Omental fat pad (tissue), 4 donors: ENCODE results near the gene COA1. TPM values are rescaled to one million over a fixed set of nuclear protein-coding genes. Genes with fewer than 3 reads are reported as not detected.

Experiments used
- ATAC-seq: fragments of 150-250 bp; one replicate; pipeline ENCODE4 v1.9.1; 2016; ENCODE audit warnings: mild to moderate bottlenecking, moderate library complexity; ENCODE audit not compliant: low FRiP score
- DNase-seq: peaks from one replicate; pipeline ENCODE4 v3.0.0-alpha.2; 2019; ENCODE audit warnings: low spot score
- total RNA-seq, 4 donors: library from RNA; depleted of rRNA; stranded (reverse); fragments of >200 nt; gene quantifications; one replicate each; pipeline ENCODE4 v1.1.0, GENCODE V29; 2016
- TF ChIP-seq, protein P1 (sequence below), 3 donors: fragments of 450-650 bp; IDR thresholded peaks; one replicate each; pipeline ENCODE4 v1.5.1; 2016 to 2017; ENCODE audit warnings: antibody characterized with exemption in 3 of 3, mild to moderate bottlenecking in 3 of 3, moderate library complexity in 2 of 3

COA1 gene
- total RNA-seq, 4 donors from 2014 or later = 34.5 to 57.4 (median 44.3) TPM

DNA sequence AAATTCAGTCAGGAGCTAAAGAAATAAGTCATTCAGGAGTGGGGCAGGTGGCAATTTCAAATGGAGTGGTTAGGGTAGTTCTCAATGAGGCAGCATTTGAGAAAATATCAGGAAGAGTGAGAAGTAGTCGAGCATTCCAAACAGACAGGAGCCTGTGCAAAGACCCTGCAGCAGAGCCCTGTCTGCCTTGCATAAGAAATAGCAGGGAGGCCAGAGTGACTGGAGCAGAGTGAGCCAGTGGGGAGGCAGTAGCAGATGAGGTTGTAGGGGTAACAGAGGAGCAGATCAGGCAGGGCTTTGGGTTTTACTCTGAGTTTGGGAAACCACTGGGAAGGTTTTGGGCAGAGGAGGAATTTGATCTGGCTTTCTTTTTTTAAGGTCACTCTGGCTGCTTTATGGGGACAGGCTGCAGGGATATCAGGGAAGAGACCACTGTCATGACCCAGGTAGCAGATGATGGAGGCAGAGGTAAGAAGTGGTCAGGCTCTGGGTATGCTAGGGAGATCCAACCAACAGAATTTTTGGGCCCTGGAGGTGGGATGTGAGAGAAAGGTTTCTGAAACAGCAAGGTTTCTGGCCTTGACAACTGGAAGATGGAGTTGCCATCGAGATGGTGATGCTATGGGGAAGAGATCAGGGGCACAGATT, 27.9 kb upstream of the COA1 start:
- no peak for ATAC-seq
- TF ChIP-seq, protein P1, sequence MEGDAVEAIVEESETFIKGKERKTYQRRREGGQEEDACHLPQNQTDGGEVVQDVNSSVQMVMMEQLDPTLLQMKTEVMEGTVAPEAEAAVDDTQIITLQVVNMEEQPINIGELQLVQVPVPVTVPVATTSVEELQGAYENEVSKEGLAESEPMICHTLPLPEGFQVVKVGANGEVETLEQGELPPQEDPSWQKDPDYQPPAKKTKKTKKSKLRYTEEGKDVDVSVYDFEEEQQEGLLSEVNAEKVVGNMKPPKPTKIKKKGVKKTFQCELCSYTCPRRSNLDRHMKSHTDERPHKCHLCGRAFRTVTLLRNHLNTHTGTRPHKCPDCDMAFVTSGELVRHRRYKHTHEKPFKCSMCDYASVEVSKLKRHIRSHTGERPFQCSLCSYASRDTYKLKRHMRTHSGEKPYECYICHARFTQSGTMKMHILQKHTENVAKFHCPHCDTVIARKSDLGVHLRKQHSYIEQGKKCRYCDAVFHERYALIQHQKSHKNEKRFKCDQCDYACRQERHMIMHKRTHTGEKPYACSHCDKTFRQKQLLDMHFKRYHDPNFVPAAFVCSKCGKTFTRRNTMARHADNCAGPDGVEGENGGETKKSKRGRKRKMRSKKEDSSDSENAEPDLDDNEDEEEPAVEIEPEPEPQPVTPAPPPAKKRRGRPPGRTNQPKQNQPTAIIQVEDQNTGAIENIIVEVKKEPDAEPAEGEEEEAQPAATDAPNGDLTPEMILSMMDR (IDR thresholded peaks at IDR 0.05) = no peak
- DNase-seq = no peak

DNA sequence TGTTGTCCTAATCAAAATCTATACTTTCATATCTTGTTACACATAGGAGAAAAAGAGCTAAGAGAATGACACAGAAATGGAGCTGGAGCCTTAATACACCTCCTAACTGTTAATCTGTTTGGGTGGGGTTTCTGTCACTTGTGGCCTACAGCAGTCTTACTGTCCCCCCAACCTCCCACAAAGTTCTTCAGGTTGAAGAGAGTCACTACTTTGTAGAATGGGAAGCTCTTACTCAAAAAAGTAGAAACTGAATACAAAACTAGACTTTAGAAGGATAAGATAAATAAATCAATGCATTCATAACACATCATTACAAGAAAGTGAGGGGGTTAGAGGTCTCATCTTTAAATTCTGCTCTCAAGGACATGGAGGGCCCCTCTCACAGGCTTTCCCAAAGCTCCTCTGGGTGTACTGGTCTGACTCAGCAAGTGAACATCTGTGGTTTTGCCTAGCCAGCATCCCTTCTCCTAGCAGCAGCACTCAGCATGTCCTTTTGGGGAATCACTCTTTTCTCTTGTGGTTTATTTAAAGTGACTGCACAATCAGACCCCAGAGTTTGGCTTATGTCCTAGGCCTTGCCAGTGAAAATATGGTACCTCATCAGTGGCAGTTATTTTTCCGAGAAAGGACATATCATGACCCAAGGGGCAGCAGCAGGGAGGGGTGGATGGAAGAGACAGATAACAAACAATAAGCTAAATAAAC, 27.2 kb upstream of the COA1 start:
- DNase-seq = no peak
- TF ChIP-seq, protein P1 (IDR thresholded peaks at IDR 0.05) = no peak
- no peak for ATAC-seq

DNA sequence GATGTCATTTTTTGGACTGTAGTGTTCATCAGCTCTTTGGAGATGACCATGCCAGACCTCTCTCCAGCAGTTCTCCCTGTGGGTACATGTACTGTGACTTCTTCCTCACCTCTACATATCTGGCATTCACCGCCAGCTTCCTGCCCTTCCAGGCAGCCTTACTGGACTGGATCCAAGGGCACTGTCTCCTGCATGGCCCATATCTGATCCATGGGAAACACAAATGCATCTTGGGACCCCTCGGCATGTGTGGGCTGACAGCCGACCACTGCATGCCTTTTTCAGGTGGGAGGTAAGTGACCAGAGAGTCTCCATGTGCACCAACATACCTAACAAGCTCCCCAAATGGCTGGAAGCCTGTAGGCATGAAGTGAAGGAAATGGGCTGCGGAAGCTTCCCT, 25.3 kb upstream of the COA1 start:
- no peak for DNase-seq
- ATAC-seq = no peak
- TF ChIP-seq, protein P1 (IDR thresholded peaks at IDR 0.05) = no peak

DNA sequence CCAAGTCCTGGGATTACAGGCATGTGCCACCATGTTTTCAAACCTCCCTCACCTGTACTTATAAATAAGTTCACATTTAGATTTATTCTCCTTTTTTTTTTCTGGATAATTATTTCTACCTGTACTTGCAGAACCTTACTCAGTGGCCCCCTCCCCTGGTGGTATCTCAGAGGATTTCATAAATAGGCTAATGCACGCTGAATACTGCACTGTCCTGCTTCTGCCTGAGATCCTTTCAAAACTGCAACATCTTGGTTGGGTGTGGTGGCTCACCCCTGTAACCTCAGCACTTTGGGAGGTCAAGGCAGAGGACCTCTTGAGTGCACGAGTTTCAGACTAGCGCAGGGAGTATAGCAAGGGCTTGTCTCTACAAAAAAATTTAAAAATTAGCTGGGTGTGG, 24.5 kb upstream of the COA1 start:
- DNase-seq (no peak), ATAC-seq (no peak)
- TF ChIP-seq, protein P1 (IDR thresholded peaks at IDR 0.05) = no peak

DNA sequence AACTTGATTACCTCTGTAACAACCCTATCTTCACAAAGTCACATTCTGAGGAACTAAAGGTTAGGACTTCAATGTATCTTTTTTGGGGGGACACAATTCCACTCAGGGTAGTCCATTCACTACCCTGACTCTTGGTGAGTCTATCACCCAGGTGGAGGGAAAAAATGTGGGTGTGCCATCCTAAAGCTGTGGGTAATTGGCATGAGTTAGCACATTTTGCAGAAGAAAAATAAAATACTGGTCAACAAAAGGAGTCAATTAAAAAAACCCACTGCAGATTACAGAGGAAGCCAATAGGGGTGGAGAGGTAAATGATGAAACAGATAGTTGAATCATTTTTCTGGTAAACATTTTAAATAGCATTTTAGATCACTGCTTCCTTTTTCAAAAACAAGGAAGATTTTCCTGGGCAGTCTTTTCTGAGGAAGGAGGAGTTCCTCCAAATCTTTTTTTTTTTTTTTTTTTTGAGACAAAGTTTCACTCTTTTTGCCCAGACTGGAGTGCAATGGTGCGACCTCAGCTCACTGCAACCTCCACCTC, 24.0 kb upstream of the COA1 start:
- DNase-seq (no peak), ATAC-seq (no peak)
- TF ChIP-seq, protein P1 (IDR thresholded peaks at IDR 0.05) = no peak

DNA sequence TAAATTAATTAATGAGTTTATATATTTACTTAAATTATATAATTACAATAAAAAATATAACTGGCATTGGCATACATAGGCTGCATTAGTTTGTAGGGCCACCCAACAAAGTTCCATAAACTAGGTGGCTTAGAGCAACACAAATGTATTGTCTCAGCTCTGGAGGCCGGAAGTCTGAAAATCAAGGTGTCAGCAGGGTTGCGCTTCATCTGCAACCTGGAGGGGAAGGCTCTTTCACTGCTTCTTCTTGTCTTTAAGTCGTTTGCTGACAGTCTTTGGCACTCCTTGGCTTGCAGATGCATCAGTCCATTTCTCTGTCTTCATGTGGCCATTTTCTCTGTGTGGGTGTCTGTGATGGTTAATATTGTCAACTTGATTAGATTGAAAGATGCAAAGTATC, 23.1 kb upstream of the COA1 start:
- TF ChIP-seq, protein P1 (IDR thresholded peaks at IDR 0.05) = no peak
- ATAC-seq = no peak
- no peak for DNase-seq
